ENCODE measurements around the gene B9D1. TPM values are rescaled to one million over a fixed set of nuclear protein-coding genes. Genes with fewer than 3 reads are reported as not detected.

The B9D1 gene
- total RNA-seq, 1 donor, result 21.0 TPM

DNA sequence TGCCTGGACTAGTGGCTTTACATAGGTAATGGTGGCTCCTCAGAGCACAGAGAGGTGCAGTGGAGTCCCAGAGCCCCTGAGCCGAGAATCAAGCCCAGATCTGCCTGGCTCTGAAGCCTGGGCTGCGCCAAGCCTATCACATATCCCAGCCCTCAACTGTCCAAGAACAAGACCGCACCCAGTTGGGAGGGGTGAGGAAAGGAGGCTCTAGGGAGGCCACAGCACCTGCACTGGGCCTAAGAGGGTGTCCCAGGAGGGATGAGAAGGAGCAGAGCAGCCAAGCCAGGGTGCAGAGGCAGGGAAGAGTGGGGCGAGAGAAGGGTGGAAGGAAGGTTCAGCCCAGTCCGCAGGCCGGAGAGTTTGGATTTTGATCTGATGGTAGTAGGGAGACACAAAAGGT lies 47.6 kb upstream of the B9D1 start:
- Histone ChIP-seq H2AFZ (ENCODE audit: low read length) (no peak overlapping the region), H4K20me1 (ENCODE audit: insufficient read depth, low read length) (no peaks in the 10 kb centered on the region), H3K9me3 (ENCODE audit: low read depth, low read length) (no peaks in the 10 kb centered on the region), H3K4me2 (ENCODE audit: insufficient read depth, low read length) (no peak overlapping the region), H3K27me3 (ENCODE audit: insufficient read depth, low read length) (no peaks in the 10 kb centered on the region), H3K4me1 (ENCODE audit: insufficient read depth, low read length) (peaks cover 16% of the 10 kb centered on the region), H3K79me2 (ENCODE audit: insufficient read depth, low read length) (no peaks in the 10 kb centered on the region), H3K4me3 (ENCODE audit: insufficient read depth, low read length) (no peak overlapping the region), H3K27ac (ENCODE audit: low read depth, low read length) (no peak overlapping the region), H3K36me3 (ENCODE audit: insufficient read depth, low read length) (no peaks in the 10 kb centered on the region)
- peak; percentile 62 for DNase-seq (ENCODE audit: insufficient read length, low spot score, missing footprints)
- TF ChIP-seq, protein P1, sequence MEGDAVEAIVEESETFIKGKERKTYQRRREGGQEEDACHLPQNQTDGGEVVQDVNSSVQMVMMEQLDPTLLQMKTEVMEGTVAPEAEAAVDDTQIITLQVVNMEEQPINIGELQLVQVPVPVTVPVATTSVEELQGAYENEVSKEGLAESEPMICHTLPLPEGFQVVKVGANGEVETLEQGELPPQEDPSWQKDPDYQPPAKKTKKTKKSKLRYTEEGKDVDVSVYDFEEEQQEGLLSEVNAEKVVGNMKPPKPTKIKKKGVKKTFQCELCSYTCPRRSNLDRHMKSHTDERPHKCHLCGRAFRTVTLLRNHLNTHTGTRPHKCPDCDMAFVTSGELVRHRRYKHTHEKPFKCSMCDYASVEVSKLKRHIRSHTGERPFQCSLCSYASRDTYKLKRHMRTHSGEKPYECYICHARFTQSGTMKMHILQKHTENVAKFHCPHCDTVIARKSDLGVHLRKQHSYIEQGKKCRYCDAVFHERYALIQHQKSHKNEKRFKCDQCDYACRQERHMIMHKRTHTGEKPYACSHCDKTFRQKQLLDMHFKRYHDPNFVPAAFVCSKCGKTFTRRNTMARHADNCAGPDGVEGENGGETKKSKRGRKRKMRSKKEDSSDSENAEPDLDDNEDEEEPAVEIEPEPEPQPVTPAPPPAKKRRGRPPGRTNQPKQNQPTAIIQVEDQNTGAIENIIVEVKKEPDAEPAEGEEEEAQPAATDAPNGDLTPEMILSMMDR (IDR thresholded peaks at IDR 0.05; ENCODE audit: extremely low read depth, low read depth, low read length), result no peak

DNA sequence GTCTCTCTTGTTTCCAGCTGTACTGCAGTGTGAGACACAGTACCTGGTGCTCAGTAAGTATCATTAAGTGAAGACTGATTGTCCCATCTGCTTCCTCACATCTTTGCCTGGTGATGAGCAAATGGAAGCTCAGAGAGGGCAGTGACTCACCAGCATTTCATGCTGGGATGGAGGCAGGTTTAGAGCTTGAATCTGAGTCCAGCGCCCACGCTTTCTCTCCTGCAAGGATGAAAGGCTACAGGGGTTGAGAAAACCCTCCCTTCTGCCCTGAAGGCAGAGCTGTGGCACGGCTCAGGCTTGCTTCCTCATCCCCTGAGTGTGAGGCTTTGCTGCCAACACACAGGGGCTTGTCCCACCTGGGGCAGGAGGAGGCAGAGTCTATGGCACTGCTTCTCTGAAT lies 47.0 kb upstream of the B9D1 start:
- Histone ChIP-seq H2AFZ (ENCODE audit: low read length) (peak overlapping the region; percentile 8), H3K4me1 (ENCODE audit: insufficient read depth, low read length) (peaks cover 16% of the 10 kb centered on the region), H3K4me3 (ENCODE audit: insufficient read depth, low read length) (no peak overlapping the region), H3K36me3 (ENCODE audit: insufficient read depth, low read length) (no peaks in the 10 kb centered on the region), H3K4me2 (ENCODE audit: insufficient read depth, low read length) (no peak overlapping the region), H4K20me1 (ENCODE audit: insufficient read depth, low read length) (no peaks in the 10 kb centered on the region), H3K27ac (ENCODE audit: low read depth, low read length) (no peak overlapping the region), H3K27me3 (ENCODE audit: insufficient read depth, low read length) (no peaks in the 10 kb centered on the region), H3K9me3 (ENCODE audit: low read depth, low read length) (no peaks in the 10 kb centered on the region), H3K79me2 (ENCODE audit: insufficient read depth, low read length) (no peaks in the 10 kb centered on the region)
- peak; percentile 95 for DNase-seq (ENCODE audit: insufficient read length, low spot score, missing footprints)
- TF ChIP-seq, protein P1 (IDR thresholded peaks at IDR 0.05; ENCODE audit: extremely low read depth, low read depth, low read length), result no peak

DNA sequence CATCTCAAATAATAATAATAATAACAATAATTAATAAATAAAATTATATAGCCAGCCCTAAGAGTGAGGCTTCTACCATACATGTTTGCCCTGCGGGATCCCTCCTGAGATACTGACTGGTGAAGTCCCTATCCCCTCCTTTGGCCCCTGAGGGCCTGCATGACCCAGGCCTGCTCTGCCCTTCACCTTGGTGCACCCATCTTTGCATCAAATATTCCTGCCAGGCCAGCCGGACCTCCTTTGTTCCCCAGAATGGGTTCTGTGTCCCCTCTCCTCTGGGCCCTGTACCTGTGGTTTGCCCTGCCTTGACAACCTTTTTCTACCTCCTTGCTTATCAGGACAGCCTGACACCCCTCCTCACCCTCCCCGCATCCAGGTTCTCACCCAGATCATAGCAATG lies 46.5 kb upstream of the B9D1 start:
- H3K4me3 ChIP-seq (ENCODE audit: insufficient read depth, low read length), result no peak overlapping the region
- peaks cover 16% of the 10 kb centered on the region for H3K4me1 ChIP-seq (ENCODE audit: insufficient read depth, low read length)
- peak overlapping the region; percentile 8 for H2AFZ ChIP-seq (ENCODE audit: low read length)
- TF ChIP-seq, protein P1 (IDR thresholded peaks at IDR 0.05; ENCODE audit: extremely low read depth, low read depth, low read length), result no peak
- no peaks in the 10 kb centered on the region for H3K27me3 ChIP-seq (ENCODE audit: insufficient read depth, low read length)
- H3K36me3 ChIP-seq (ENCODE audit: insufficient read depth, low read length), result no peaks in the 10 kb centered on the region
- no peak for DNase-seq (ENCODE audit: insufficient read length, low spot score, missing footprints)
- no peaks in the 10 kb centered on the region for H4K20me1 ChIP-seq (ENCODE audit: insufficient read depth, low read length)
- H3K27ac ChIP-seq (ENCODE audit: low read depth, low read length), result no peak overlapping the region
- no peaks in the 10 kb centered on the region for H3K9me3 ChIP-seq (ENCODE audit: low read depth, low read length)
- no peaks in the 10 kb centered on the region for H3K79me2 ChIP-seq (ENCODE audit: insufficient read depth, low read length)
- H3K4me2 ChIP-seq (ENCODE audit: insufficient read depth, low read length), result no peak overlapping the region

DNA sequence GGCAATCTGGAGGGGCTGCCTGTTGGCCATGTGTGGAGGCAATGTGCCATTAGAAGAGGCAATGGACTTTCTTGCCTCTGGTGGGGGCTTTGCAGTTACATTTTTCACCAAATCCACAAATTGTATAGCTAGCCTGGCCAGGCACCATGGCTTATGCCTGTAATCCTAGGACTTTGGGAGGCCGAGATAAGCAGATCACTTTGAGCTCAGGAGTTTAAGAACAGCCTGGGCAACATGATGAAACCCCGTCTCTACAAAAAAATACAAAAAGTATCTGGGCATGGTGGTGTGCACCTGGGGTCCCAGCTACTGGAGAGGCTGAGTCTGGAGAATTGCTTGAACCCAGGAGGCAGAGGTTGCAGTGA lies 45.8 kb upstream of the B9D1 start:
- DNase-seq (ENCODE audit: insufficient read length, low spot score, missing footprints), result no peak
- Histone ChIP-seq H3K4me2 (ENCODE audit: insufficient read depth, low read length) (no peak overlapping the region), H4K20me1 (ENCODE audit: insufficient read depth, low read length) (no peaks in the 10 kb centered on the region), H3K36me3 (ENCODE audit: insufficient read depth, low read length) (no peaks in the 10 kb centered on the region), H2AFZ (ENCODE audit: low read length) (no peak overlapping the region), H3K79me2 (ENCODE audit: insufficient read depth, low read length) (no peaks in the 10 kb centered on the region), H3K4me1 (ENCODE audit: insufficient read depth, low read length) (peaks cover 16% of the 10 kb centered on the region), H3K27me3 (ENCODE audit: insufficient read depth, low read length) (no peaks in the 10 kb centered on the region), H3K27ac (ENCODE audit: low read depth, low read length) (no peak overlapping the region), H3K4me3 (ENCODE audit: insufficient read depth, low read length) (no peak overlapping the region), H3K9me3 (ENCODE audit: low read depth, low read length) (no peaks in the 10 kb centered on the region)
- TF ChIP-seq, protein P1 (IDR thresholded peaks at IDR 0.05; ENCODE audit: extremely low read depth, low read depth, low read length), result no peak
